IPS DF 6.9 (cell line): Measurements from ENCODE around the gene PARD3.

ENCODE experiments used
- DNase-seq: peaks from one replicate; pipeline ENCODE4 v3.0.0-alpha.2; 2013; ENCODE audit warnings: low read depth, low spot score
- H3K27ac ChIP-seq: one replicate; pipeline ENCODE4 v1.5.1; 2013; ENCODE audit warnings: low read length, control low read depth
- H3K27me3 ChIP-seq: 2 replicates; pipeline ENCODE4 v1.6.1; 2013; ENCODE audit warnings: mild to moderate bottlenecking, low read length; ENCODE audit not compliant: control insufficient read depth, insufficient read depth
- H3K36me3 ChIP-seq: 2 replicates; pipeline ENCODE4 v1.6.1; 2013; ENCODE audit warnings: low read length; ENCODE audit not compliant: control insufficient read depth, insufficient read depth
- H3K4me1 ChIP-seq: 2 replicates; pipeline ENCODE4 v1.6.1; 2013; ENCODE audit warnings: low read length; ENCODE audit not compliant: control insufficient read depth, insufficient read depth
- H3K4me3 ChIP-seq: 2 replicates; pipeline ENCODE4 v1.5.1; 2013; ENCODE audit warnings: mild to moderate bottlenecking, low read length
- H3K9me3 ChIP-seq: 2 replicates; pipeline ENCODE4 v1.6.1; 2013; ENCODE audit warnings: low read length, inconsistent platforms; ENCODE audit not compliant: control insufficient read depth, insufficient read depth
- WGBS: extraction: QIAGEN DNeasy Blood & Tissue Kit; methylation state at CpG from one replicate; pipeline ENCODE4 v1.1.7; 2013; ENCODE audit warnings: mixed read lengths, missing lambda C conversion rate; ENCODE audit not compliant: insufficient read length, insufficient coverage; 5-methylcytosine and 5-hydroxymethylcytosine counted together

The PARD3 gene

GRCh38 chr10:34480345-34480744 is 334.8 kb downstream of the PARD3 start:
- Histone ChIP-seq H3K4me1 (no peaks in the 10 kb centered on the region), H3K9me3 (no peaks in the 10 kb centered on the region), H3K4me3 (no peak overlapping the region), H3K27ac (no peak overlapping the region), H3K36me3 (no peaks in the 10 kb centered on the region), H3K27me3 (no peaks in the 10 kb centered on the region)
- DNase-seq: no peak
- WGBS: no CpG with 5 or more reads among the region's 4 CpGs

DNA sequence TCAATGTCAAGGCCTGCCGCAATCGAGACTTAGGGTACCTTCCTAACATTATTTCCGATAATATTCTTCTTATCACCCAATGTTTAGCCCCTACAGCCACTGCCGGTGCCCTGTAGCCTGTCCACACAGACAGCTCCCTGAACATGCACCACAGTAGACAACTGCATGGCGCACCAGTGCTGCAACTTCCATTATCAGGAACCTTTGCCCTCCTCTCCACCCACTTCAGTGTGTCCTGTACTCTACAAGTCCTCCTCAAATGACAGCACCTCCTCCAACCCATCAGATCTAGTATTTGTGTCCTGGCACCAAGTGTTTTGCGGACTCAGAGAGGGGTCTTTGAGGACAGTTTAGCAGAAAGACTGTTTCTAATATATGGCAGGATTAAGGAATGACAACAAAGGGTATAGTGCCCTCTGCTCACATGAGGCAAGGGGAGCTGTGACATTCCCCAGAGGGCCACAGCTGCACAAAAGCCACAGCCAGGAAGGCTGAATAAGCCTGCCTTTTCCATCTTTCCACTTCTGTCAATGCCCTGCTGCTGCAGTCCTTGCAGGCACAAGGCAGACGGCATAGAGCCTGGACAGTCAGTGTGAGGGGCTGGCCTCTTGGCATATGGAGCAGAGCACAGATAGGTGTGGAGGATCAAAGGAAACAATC is 335.4 kb downstream of the PARD3 start:
- no peak for DNase-seq
- Histone ChIP-seq H3K4me3 (no peak overlapping the region), H3K27me3 (no peaks in the 10 kb centered on the region), H3K4me1 (no peaks in the 10 kb centered on the region), H3K36me3 (no peaks in the 10 kb centered on the region), H3K9me3 (no peaks in the 10 kb centered on the region), H3K27ac (no peak overlapping the region)
- no CpG with 5 or more reads among the region's 7 CpGs for WGBS

GRCh38 chr10:34477249-34477648 is 337.8 kb downstream of the PARD3 start:
- no peak for DNase-seq
- Histone ChIP-seq H3K27me3 (no peaks in the 10 kb centered on the region), H3K4me3 (no peak overlapping the region), H3K9me3 (no peaks in the 10 kb centered on the region), H3K4me1 (no peaks in the 10 kb centered on the region), H3K36me3 (no peaks in the 10 kb centered on the region), H3K27ac (no peak overlapping the region)
- WGBS: no CpG with 5 or more reads among the region's 2 CpGs

DNA sequence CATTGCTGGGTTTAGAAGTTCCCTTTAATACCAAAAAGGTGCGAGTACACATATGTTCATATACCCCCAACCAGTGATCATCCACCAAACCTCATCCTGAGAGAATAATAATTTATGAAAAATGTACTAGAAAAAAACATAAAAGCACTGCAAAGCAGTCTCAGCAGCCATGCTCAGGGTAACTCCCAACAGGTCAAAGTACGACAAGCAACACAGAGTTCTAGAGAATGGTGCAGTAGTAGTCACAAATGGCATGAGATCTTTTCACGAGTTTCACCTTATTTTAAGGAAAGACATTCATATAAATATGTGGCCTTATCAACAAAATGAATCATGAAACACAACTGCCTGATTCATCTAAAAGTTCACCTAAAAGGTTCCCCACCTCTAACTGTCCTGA is 338.5 kb downstream of the PARD3 start:
- no peaks in the 10 kb centered on the region for H3K9me3 ChIP-seq
- DNase-seq: no peak
- H3K4me3 ChIP-seq: no peak overlapping the region
- H3K27ac ChIP-seq: no peak overlapping the region
- no CpG with 5 or more reads among the region's 3 CpGs for WGBS
- no peaks in the 10 kb centered on the region for H3K36me3 ChIP-seq
- H3K27me3 ChIP-seq: no peaks in the 10 kb centered on the region
- H3K4me1 ChIP-seq: no peaks in the 10 kb centered on the region

- no peak for DNase-seq
- no peak overlapping the region for H3K27ac ChIP-seq
- no peaks in the 10 kb centered on the region for H3K36me3 ChIP-seq
- H3K4me1 ChIP-seq: no peaks in the 10 kb centered on the region
- WGBS: no CpG with 5 or more reads among the region's 5 CpGs
- H3K27me3 ChIP-seq: no peaks in the 10 kb centered on the region
- H3K4me3 ChIP-seq: no peak overlapping the region
- H3K9me3 ChIP-seq: no peaks in the 10 kb centered on the region
These were observed 339.3 kb downstream of the PARD3 start for GRCh38 chr10:34475786-34476185.

- no peaks in the 10 kb centered on the region for H3K9me3 ChIP-seq
- WGBS: no CpG with 5 or more reads among the region's 2 CpGs
- no peak for DNase-seq
- no peak overlapping the region for H3K27ac ChIP-seq
- no peaks in the 10 kb centered on the region for H3K27me3 ChIP-seq
- H3K36me3 ChIP-seq: no peaks in the 10 kb centered on the region
- no peaks in the 10 kb centered on the region for H3K4me1 ChIP-seq
- H3K4me3 ChIP-seq: no peak overlapping the region
These were observed 339.8 kb downstream of the PARD3 start for GRCh38 chr10:34475274-34475646.

- WGBS: no CpG with 5 or more reads among the region's 5 CpGs
- Histone ChIP-seq H3K9me3 (no peaks in the 10 kb centered on the region), H3K27me3 (no peaks in the 10 kb centered on the region), H3K4me1 (no peaks in the 10 kb centered on the region), H3K27ac (no peak overlapping the region), H3K4me3 (no peak overlapping the region), H3K36me3 (no peaks in the 10 kb centered on the region)
- no peak for DNase-seq
These were observed 340.4 kb downstream of the PARD3 start for GRCh38 chr10:34474555-34475273.

GRCh38 chr10:34474009-34474376 is 341.1 kb downstream of the PARD3 start:
- WGBS: no CpG with 5 or more reads among the region's 2 CpGs
- H3K9me3 ChIP-seq: no peaks in the 10 kb centered on the region
- no peak overlapping the region for H3K27ac ChIP-seq
- no peaks in the 10 kb centered on the region for H3K4me1 ChIP-seq
- no peak overlapping the region for H3K4me3 ChIP-seq
- H3K36me3 ChIP-seq: no peaks in the 10 kb centered on the region
- no peaks in the 10 kb centered on the region for H3K27me3 ChIP-seq
- DNase-seq: no peak

DNA sequence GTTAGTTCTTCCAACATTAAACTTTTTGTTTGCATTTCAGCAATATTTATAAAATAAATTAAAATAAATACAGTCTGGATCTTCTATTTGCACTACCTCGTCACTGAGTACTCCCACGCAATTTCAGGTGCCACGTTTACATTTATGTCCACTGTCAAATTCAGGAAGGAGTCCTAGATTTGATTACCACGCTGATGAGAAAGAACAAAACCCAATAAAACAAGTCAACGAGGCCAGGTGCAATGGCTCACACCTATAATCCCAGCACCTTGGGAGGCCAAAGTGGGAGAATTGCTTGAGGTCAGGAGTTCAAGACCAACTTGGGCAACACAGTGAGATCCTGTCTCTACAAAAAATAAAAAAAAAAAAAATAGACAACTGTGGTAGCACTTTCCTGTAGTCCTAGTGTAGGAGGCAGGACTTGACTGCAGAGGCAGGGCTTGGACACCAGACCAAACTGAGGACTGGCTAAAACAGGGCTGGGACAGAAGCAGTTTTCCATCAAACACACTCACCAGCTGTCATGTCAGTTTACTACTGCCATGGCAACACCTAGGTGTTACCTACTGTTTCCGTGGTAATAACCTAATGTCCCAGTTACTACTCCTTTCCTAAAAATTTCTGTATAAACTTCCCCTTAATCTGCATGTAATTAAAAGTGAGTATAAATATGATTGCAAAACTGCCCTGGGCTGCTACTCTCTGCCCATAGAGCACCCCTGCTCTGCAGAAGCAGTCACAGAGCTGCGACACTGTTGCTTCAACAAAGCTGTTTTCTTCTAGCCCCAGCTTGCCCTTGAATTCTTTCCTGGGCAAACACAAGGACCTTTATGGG is 341.7 kb downstream of the PARD3 start:
- DNase-seq: no peak
- no CpG with 5 or more reads among the region's 7 CpGs for WGBS

GRCh38 chr10:34470307-34470706 is 344.8 kb downstream of the PARD3 start:
- no peaks in the 10 kb centered on the region for H3K36me3 ChIP-seq
- H3K4me3 ChIP-seq: no peak overlapping the region
- no CpG with 5 or more reads among the region's 5 CpGs for WGBS
- no peak overlapping the region for H3K27ac ChIP-seq
- no peak for DNase-seq
- H3K9me3 ChIP-seq: no peaks in the 10 kb centered on the region
- H3K4me1 ChIP-seq: no peaks in the 10 kb centered on the region
- H3K27me3 ChIP-seq: no peaks in the 10 kb centered on the region

More for the DNA sequence above, 341.7 kb downstream of the PARD3 start:
- Histone ChIP-seq H3K27me3 (no peaks in the 10 kb centered on the region), H3K4me3 (no peak overlapping the region), H3K9me3 (no peaks in the 10 kb centered on the region), H3K4me1 (no peaks in the 10 kb centered on the region), H3K27ac (no peak overlapping the region), H3K36me3 (no peaks in the 10 kb centered on the region)
